HepG2 (cell line): ENCODE measurements around the gene CLCA4. TPM values are rescaled to one million over a fixed set of nuclear protein-coding genes. Genes with fewer than 3 reads are reported as not detected.

ENCODE experiments used
- ATAC-seq: fragments of 200-7000 bp; cut with Tn5 transposase; 3 replicates; pipeline ENCODE4 v1.9.1; 2020; ENCODE audit warnings: mild to moderate bottlenecking, moderate library complexity
- BruUV-seq: library from RNA; stranded (reverse); fragments of 400-500 nt; replicated peaks from 2 replicates; lab custom pipeline; 2021; lab: Mats Ljungman, UMichigan
- CTCF ChIA-PET: fragments of 300-600 bp; formaldehyde crosslinking; extraction: SDS; loops from one replicate; lab custom pipeline; 2021; ENCODE audit warnings: low total read pairs, inconsistent platforms, low intra/inter-chr PET ratio; lab: Yijun Ruan, JAX
- POLR2A ChIA-PET: fragments of 350-600 bp; sonication (Branson Sonifier 250); formaldehyde crosslinking; loops from one replicate; lab custom pipeline; 2020; ENCODE audit warnings: antibody characterized with exemption, inconsistent platforms; lab: Yijun Ruan, JAX
- DNase-seq: peaks from one replicate; pipeline ENCODE4 v3.0.0-alpha.2; 2015; ENCODE audit warnings: low spot score
- FAIRE-seq: peaks from 3 replicates; lab custom pipeline; 2011; peaks lifted over from hg19 to GRCh38; lab: Jason Lieb, UNC
- H2AFZ ChIP-seq: one replicate; pipeline ENCODE4 v1.6.1; 2011; ENCODE audit warnings: low read length, inconsistent platforms
- H3K27ac ChIP-seq: fragments of 300-600 bp; 3 replicates; pipeline ENCODE4 v1.8.0; 2011; ENCODE audit warnings: mixed run types, mild to moderate bottlenecking, mixed read lengths, low read length, inconsistent platforms; ENCODE audit not compliant: insufficient read depth; ENCODE audit errors: extremely low read length
- H3K27me3 ChIP-seq, 2 experiments: fragments of 200-600 bp in 1 of 2; 2 replicates in 1 of 2; 3 replicates in 1 of 2; pipeline versions ENCODE4 v1.6.0 to v1.8.0; 2011; ENCODE audit warnings: low read length in 2 of 2, mild to moderate bottlenecking in 2 of 2, moderate library complexity in 2 of 2, inconsistent platforms in 1 of 2; ENCODE audit not compliant: insufficient read depth in 2 of 2, control insufficient read depth in 1 of 2
- H3K36me3 ChIP-seq, 2 experiments: fragments of 200-600 bp in 1 of 2; replicated peaks in 1 of 2; 2 replicates in 1 of 2; 3 replicates in 1 of 2; pipeline versions ENCODE4 v1.5.1 to v1.8.0; 2011; ENCODE audit warnings: low read length in 2 of 2, inconsistent platforms in 1 of 2; ENCODE audit not compliant: insufficient read depth in 2 of 2, control insufficient read depth in 1 of 2
- H3K4me1 ChIP-seq: 2 replicates; pipeline ENCODE4 v1.5.1; 2012; ENCODE audit warnings: low read length, inconsistent platforms; ENCODE audit not compliant: insufficient read depth
- H3K4me2 ChIP-seq: 2 replicates; pipeline ENCODE4 v1.6.0; 2011; ENCODE audit warnings: low read depth, low read length, inconsistent platforms
- H3K4me3 ChIP-seq, 3 experiments: fragments of 200-600 bp in 1 of 3; sonication (generic), shearing (Covaris generic) in 1 of 3; replicated peaks in 1 of 3; 2 replicates each; pipeline ENCODE4 v1.5.1; 2011 to 2016; ENCODE audit warnings: low read length in 3 of 3, inconsistent platforms in 2 of 3, low read depth in 2 of 3, mild to moderate bottlenecking in 2 of 3, control low read depth in 1 of 3, mixed read lengths in 1 of 3; ENCODE audit not compliant: insufficient read depth in 1 of 3
- H3K79me2 ChIP-seq: one replicate; pipeline ENCODE4 v1.6.1; 2011; ENCODE audit warnings: low read length, inconsistent platforms; ENCODE audit not compliant: insufficient read depth
- H3K9ac ChIP-seq: 2 replicates; pipeline ENCODE4 v1.6.0; 2011; ENCODE audit warnings: mild to moderate bottlenecking, low read depth, low read length, inconsistent platforms; ENCODE audit not compliant: insufficient read depth
- H3K9me3 ChIP-seq: 2 replicates; pipeline ENCODE4 v1.5.1; 2012; ENCODE audit warnings: mild to moderate bottlenecking, low read length
- H4K20me1 ChIP-seq: 2 replicates; pipeline ENCODE4 v1.6.0; 2011; ENCODE audit warnings: inconsistent platforms, mild to moderate bottlenecking, low read length, moderate library complexity; ENCODE audit not compliant: insufficient read depth
- CHD4 ChIP-seq: fragments of 200-600 bp; sonication (generic); IDR thresholded peaks from 2 replicates; pipeline ENCODE4 v1.7.0; 2017; ENCODE audit warnings: mild to moderate bottlenecking, low read length, borderline replicate concordance
- GTF3A ChIP-seq: sonication (generic); formaldehyde crosslinking; conservative IDR thresholded peaks from 2 replicates; pipeline ENCODE4 v1.4.0; 2020; ENCODE audit warnings: mild to moderate bottlenecking, missing genetic modification reagents
- HMG20B ChIP-seq: conservative IDR thresholded peaks from 2 replicates; pipeline ENCODE4 v1.6.1; 2016; ENCODE audit warnings: missing genetic modification reagents, missing compliant biosample characterization
- KLF9 ChIP-seq: IDR thresholded peaks from 2 replicates; pipeline ENCODE4 v1.6.1; 2016; ENCODE audit warnings: low read depth
- ONECUT2 ChIP-seq: sonication (generic); formaldehyde crosslinking; IDR thresholded peaks from 2 replicates; pipeline ENCODE4 v1.4.0; 2020; ENCODE audit warnings: missing genetic modification reagents
- REPIN1 ChIP-seq: sonication (generic); formaldehyde crosslinking; IDR thresholded peaks from 2 replicates; pipeline ENCODE4 v1.8.0; 2022; ENCODE audit warnings: missing genetic modification reagents, low read depth, mild to moderate bottlenecking, borderline replicate concordance
- WIZ ChIP-seq: sonication (generic); formaldehyde crosslinking; IDR thresholded peaks from 2 replicates; pipeline ENCODE4 v1.5.1; 2020; ENCODE audit warnings: mild to moderate bottlenecking, missing genetic modification reagents
- ZMYM2 ChIP-seq: sonication (generic); formaldehyde crosslinking; IDR thresholded peaks from 2 replicates; pipeline ENCODE4 v1.8.0; 2022; ENCODE audit warnings: mild to moderate bottlenecking, missing genetic modification reagents
- ZNF598 ChIP-seq: sonication (generic); formaldehyde crosslinking; IDR thresholded peaks from 2 replicates; pipeline ENCODE4 v1.5.1; 2020; ENCODE audit warnings: mild to moderate bottlenecking, missing genetic modification reagents, borderline replicate concordance
- ZNF607 ChIP-seq: sonication (generic); formaldehyde crosslinking; IDR thresholded peaks from 2 replicates; pipeline ENCODE4 v1.5.1; 2020; ENCODE audit warnings: missing genetic modification reagents, mild to moderate bottlenecking, borderline replicate concordance
- ZNF816 ChIP-seq: sonication (generic); formaldehyde crosslinking; IDR thresholded peaks from 2 replicates; pipeline ENCODE4 v1.8.0; 2022; ENCODE audit warnings: missing genetic modification reagents, mild to moderate bottlenecking, borderline replicate concordance
- WGBS: methylation state at CpG from one replicate; pipeline ENCODE4 v1.1.6; 2017; ENCODE audit warnings: low lambda C conversion rate; 5-methylcytosine and 5-hydroxymethylcytosine counted together
- in situ Hi-C: cut with HindIII; loops from 2 replicates; pipeline ENCODE4 v1.10.0; 2017; ENCODE audit warnings: low pct_unique_long_range_greater_than_20kb; ENCODE audit not compliant: extremely low pct_ligation_motif_present
- intact Hi-C: fragments of 100-400 bp; cut with micrococcal nuclease; formaldehyde crosslinking; loops from one replicate; pipeline ENCODE4 v1.10.0; 2022; ENCODE audit not compliant: unreplicated experiment
- polyA plus RNA-seq, 8 experiments: library from polyadenylated mRNA; depleted of rRNA in 3 of 8; stranded (reverse) in 7 of 8; unstranded in 1 of 8; fragments of >200 nt; fragmentation: Illumina TruSeq in 4 of 8; extraction: Trizol in 4 of 8; gene quantifications; 2 replicates each; pipeline versions ENCODE4 v1.2.1 to v1.2.3, GENCODE V29; 2011 to 2016; ENCODE audit warnings: low read depth in 4 of 8, missing spikeins in 1 of 8, mixed read lengths in 1 of 8; ENCODE audit not compliant: insufficient read depth in 1 of 8
- total RNA-seq, 5 experiments: library from RNA; depleted of rRNA; stranded (reverse); fragments of >200 nt; fragmentation: Illumina TruSeq; extraction: Trizol; gene quantifications; 2 replicates each; pipeline ENCODE4 v1.2.3, GENCODE V29; 2016; ENCODE audit warnings: low read depth in 1 of 5
- TF ChIP-seq, protein P1 (sequence below): sonication (generic); formaldehyde crosslinking; IDR thresholded peaks from 2 replicates; pipeline ENCODE4 v1.5.0; 2020; ENCODE audit warnings: mild to moderate bottlenecking, missing genetic modification reagents, borderline replicate concordance
- TF ChIP-seq, protein P2 (sequence below): IDR thresholded peaks from 2 replicates; pipeline ENCODE4 v1.6.1; 2016; ENCODE audit warnings: control low read depth
- TF ChIP-seq, protein P3 (sequence below): sonication (generic); formaldehyde crosslinking; IDR thresholded peaks from 2 replicates; pipeline ENCODE4 v1.5.0; 2020; ENCODE audit warnings: mild to moderate bottlenecking, missing genetic modification reagents
- TF ChIP-seq, protein P4 (sequence below): sonication (generic); formaldehyde crosslinking; IDR thresholded peaks from 2 replicates; pipeline ENCODE4 v1.5.0; 2020; ENCODE audit warnings: missing genetic modification reagents, mild to moderate bottlenecking, borderline replicate concordance

The CLCA4 gene
- total and polyA plus RNA-seq, 2 of the 13 experiments (the other 11 are each of a cell fraction or from before 2014, with no cell fraction given), result not detected

DNA sequence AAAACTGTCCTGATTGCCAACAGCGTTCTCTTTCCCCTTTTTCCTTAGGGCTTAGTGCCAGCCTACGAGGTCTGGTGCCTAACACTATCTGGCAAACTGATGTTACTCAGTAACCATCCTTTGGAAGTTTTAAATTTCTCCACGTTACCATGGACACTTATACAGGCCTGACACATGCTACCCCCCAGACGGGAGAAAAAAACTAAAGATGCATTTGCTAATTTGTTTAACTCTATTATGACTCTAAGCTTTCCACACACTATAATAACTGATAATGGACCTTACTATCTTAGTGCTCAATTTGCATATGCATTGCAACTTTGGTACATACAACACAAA, 41.3 kb upstream of the CLCA4 start:
- POLR2A ChIA-PET, result no interaction called here
- ATAC-seq (no peak), FAIRE-seq (no peak), DNase-seq (no peak)
- Histone ChIP-seq H3K4me2 (no peak overlapping the region), H3K9ac (no peak overlapping the region), H3K79me2 (no peaks in the 10 kb centered on the region), H3K27me3 (peaks cover 5 to 34% of the 10 kb centered on the region in 2 experiments; a peak in 4 of 5 replicates), H2AFZ (no peak overlapping the region), H3K36me3 (no peaks in the 10 kb centered on the region), H3K27ac (no peak overlapping the region), H3K4me3 (no peak overlapping the region), H3K9me3 (no peaks in the 10 kb centered on the region), H4K20me1 (no peaks in the 10 kb centered on the region), H3K4me1 (0 out of 2 replicates have a peak, but pooled peaks cover 6% of the 10 kb centered on the region)
- CTCF ChIA-PET, result no interaction called here
- WGBS, result 0% methylated on average over 4 of the region's 4 CpGs
- in situ Hi-C loops (loop anchor here (10.0 to 25.0 kb wide), 2 partner anchors 121 to 182 kb away; no protein-coding TSS in a partner anchor), intact Hi-C loops (loop anchor here (10.0 kb wide), 1 partner anchor 459 kb away; no protein-coding TSS in a partner anchor)
- BruUV-seq, result no TSS peak
- TF ChIP-seq, protein P1, sequence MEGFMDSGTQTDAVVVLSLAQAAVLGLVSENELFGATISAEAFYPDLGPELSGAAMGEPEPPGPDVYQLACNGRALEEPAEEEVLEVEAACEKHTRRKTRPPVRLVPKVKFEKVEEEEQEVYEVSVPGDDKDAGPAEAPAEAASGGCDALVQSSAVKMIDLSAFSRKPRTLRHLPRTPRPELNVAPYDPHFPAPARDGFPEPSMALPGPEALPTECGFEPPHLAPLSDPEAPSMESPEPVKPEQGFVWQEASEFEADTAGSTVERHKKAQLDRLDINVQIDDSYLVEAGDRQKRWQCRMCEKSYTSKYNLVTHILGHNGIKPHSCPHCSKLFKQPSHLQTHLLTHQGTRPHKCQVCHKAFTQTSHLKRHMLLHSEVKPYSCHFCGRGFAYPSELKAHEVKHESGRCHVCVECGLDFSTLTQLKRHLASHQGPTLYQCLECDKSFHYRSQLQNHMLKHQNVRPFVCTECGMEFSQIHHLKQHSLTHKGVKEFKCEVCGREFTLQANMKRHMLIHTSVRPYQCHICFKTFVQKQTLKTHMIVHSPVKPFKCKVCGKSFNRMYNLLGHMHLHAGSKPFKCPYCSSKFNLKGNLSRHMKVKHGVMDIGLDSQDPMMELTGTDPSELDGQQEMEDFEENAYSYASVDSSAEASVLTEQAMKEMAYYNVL (CRISPR knock-in tag), result no peak
- TF ChIP-seq ONECUT2 (CRISPR knock-in tag), result no peak
- TF ChIP-seq GTF3A (CRISPR knock-in tag), result no peak
- TF ChIP-seq HMG20B (CRISPR knock-in tag), result no peak
- TF ChIP-seq, protein P2, sequence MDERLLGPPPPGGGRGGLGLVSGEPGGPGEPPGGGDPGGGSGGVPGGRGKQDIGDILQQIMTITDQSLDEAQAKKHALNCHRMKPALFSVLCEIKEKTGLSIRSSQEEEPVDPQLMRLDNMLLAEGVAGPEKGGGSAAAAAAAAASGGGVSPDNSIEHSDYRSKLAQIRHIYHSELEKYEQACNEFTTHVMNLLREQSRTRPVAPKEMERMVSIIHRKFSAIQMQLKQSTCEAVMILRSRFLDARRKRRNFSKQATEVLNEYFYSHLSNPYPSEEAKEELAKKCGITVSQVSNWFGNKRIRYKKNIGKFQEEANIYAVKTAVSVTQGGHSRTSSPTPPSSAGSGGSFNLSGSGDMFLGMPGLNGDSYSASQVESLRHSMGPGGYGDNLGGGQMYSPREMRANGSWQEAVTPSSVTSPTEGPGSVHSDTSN, result no peak
- no peak for TF ChIP-seq CHD4
- TF ChIP-seq, protein P3, sequence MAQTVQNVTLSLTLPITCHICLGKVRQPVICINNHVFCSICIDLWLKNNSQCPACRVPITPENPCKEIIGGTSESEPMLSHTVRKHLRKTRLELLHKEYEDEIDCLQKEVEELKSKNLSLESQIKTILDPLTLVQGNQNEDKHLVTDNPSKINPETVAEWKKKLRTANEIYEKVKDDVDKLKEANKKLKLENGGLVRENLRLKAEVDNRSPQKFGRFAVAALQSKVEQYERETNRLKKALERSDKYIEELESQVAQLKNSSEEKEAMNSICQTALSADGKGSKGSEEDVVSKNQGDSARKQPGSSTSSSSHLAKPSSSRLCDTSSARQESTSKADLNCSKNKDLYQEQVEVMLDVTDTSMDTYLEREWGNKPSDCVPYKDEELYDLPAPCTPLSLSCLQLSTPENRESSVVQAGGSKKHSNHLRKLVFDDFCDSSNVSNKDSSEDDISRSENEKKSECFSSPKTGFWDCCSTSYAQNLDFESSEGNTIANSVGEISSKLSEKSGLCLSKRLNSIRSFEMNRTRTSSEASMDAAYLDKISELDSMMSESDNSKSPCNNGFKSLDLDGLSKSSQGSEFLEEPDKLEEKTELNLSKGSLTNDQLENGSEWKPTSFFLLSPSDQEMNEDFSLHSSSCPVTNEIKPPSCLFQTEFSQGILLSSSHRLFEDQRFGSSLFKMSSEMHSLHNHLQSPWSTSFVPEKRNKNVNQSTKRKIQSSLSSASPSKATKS (CRISPR knock-in tag), result no peak
- TF ChIP-seq ZNF607 (CRISPR knock-in tag), result no peak
- no peak for TF ChIP-seq ZMYM2 (CRISPR knock-in tag)
- TF ChIP-seq, protein P4, sequence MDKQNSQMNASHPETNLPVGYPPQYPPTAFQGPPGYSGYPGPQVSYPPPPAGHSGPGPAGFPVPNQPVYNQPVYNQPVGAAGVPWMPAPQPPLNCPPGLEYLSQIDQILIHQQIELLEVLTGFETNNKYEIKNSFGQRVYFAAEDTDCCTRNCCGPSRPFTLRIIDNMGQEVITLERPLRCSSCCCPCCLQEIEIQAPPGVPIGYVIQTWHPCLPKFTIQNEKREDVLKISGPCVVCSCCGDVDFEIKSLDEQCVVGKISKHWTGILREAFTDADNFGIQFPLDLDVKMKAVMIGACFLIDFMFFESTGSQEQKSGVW, result no peak
- no peak for TF ChIP-seq ZNF598 (CRISPR knock-in tag)
- TF ChIP-seq WIZ (CRISPR knock-in tag), result no peak
- TF ChIP-seq KLF9 (CRISPR knock-in tag), result no peak
- no peak for TF ChIP-seq ZNF816 (CRISPR knock-in tag)
- no peak for TF ChIP-seq REPIN1 (CRISPR knock-in tag)
